T-cell (primary cell): Measurements from ENCODE around the gene BRD2. TPM values are rescaled to one million over a fixed set of nuclear protein-coding genes. Genes with fewer than 3 reads are reported as not detected.
A peak's percentile ranks its signal among the peaks of the same experiment; 100 is the strongest.

Source experiments
- ATAC-seq, 4 experiments: fragments of 200-7000 bp in 3 of 4; fragments of 150-1000 bp in 1 of 4; cut with Tn5 transposase; replicated peaks in 1 of 4; 1 replicate in 3 of 4; 2 replicates in 1 of 4; pipeline ENCODE4 v1.10.0; 2021; ENCODE audit warnings: moderate library complexity in 3 of 4, mild to moderate bottlenecking in 2 of 4, moderate number of reproducible peaks in 1 of 4
- CTCF ChIA-PET, 2 donors: fragments of 300-600 bp; sonication (Branson Sonifier 250); formaldehyde crosslinking; loops; one replicate each; lab custom pipeline; 2022; ENCODE audit warnings: antibody characterized with exemption in 2 of 2; lab: Charles Lee
- POLR2A ChIA-PET, 2 donors: fragments of 300-600 bp; sonication (Branson Sonifier 250); formaldehyde crosslinking; loops; one replicate each; lab custom pipeline; 2022; ENCODE audit warnings: antibody characterized with exemption in 2 of 2; lab: Charles Lee
- DNase-seq, 35 experiments: peaks; one replicate each; pipeline versions ENCODE4 v3.0.0 to v3.0.0-alpha.2; 2013 to 2023
- H3K27ac ChIP-seq: one replicate; pipeline ENCODE4 v1.5.1; 2013; ENCODE audit warnings: low read length
- H3K27me3 ChIP-seq, 2 experiments: replicated peaks in 1 of 2; 1 replicate in 1 of 2; 2 replicates in 1 of 2; pipeline versions ENCODE4 v1.6.1 to v1.7.0; 2013; ENCODE audit warnings: low read length in 1 of 2, mixed read lengths in 1 of 2; ENCODE audit not compliant: control insufficient read depth in 2 of 2, insufficient read depth in 2 of 2; ENCODE audit errors: extremely low read depth in 1 of 2
- H3K36me3 ChIP-seq, 2 donors: 1 replicate in 1 of 2; 2 replicates in 1 of 2; pipeline versions ENCODE4 v1.6.1 to v1.7.0; 2013; ENCODE audit warnings: low read length in 1 of 2; ENCODE audit not compliant: control insufficient read depth in 2 of 2, insufficient read depth in 1 of 2; ENCODE audit errors: extremely low read depth in 1 of 2
- H3K4me1 ChIP-seq, 2 experiments: 1 replicate in 1 of 2; 2 replicates in 1 of 2; pipeline versions ENCODE4 v1.6.1 to v1.7.0; 2013; ENCODE audit warnings: low read length in 2 of 2, mixed read lengths in 1 of 2; ENCODE audit not compliant: insufficient read depth in 2 of 2, control insufficient read depth in 1 of 2; ENCODE audit errors: extremely low read depth in 1 of 2
- H3K4me3 ChIP-seq, 2 donors: 1 replicate in 1 of 2; 2 replicates in 1 of 2; pipeline versions ENCODE4 v1.5.1 to v1.7.0; 2013; ENCODE audit warnings: mild to moderate bottlenecking in 2 of 2, low read length in 1 of 2, moderate library complexity in 1 of 2; ENCODE audit not compliant: control insufficient read depth in 1 of 2; ENCODE audit errors: extremely low read depth in 1 of 2
- H3K9me3 ChIP-seq: 2 replicates; pipeline ENCODE4 v1.7.0; 2013
- H3K27ac Mint-ChIP-seq, 2 donors: one replicate each; pipeline ENCODE4 v1.8.0; 2020 to 2021; ENCODE audit warnings: mild to moderate bottlenecking in 2 of 2, mixed read lengths in 2 of 2
- H3K27me3 Mint-ChIP-seq, 2 donors: one replicate each; pipeline ENCODE4 v1.8.0; 2021 to 2022; ENCODE audit warnings: mixed read lengths in 2 of 2
- H3K36me3 Mint-ChIP-seq: one replicate; pipeline ENCODE4 v1.8.0; 2021; ENCODE audit warnings: mixed read lengths
- H3K4me1 Mint-ChIP-seq, 3 donors: one replicate each; pipeline ENCODE4 v1.8.0; 2020 to 2022; ENCODE audit warnings: mixed read lengths in 3 of 3, mild to moderate bottlenecking in 1 of 3
- H3K4me3 Mint-ChIP-seq, 3 donors: one replicate each; pipeline ENCODE4 v1.8.0; 2020 to 2022; ENCODE audit warnings: mild to moderate bottlenecking in 3 of 3, mixed read lengths in 3 of 3, moderate library complexity in 3 of 3
- H3K9me3 Mint-ChIP-seq, 3 donors: one replicate each; pipeline ENCODE4 v1.8.0; 2020 to 2022; ENCODE audit warnings: mixed read lengths in 3 of 3
- WGBS: methylation state at CpG from one replicate; pipeline ENCODE4 v1.1.5; 2013; ENCODE audit warnings: missing lambda C conversion rate; ENCODE audit not compliant: insufficient coverage; 5-methylcytosine and 5-hydroxymethylcytosine counted together
- total RNA-seq, 35 experiments: library from RNA in 6 of 35; stranded (reverse) in 6 of 35; fragments of 120-200 nt in 1 of 35; gene quantifications; one replicate each; pipeline versions ENCODE4 v1.2.1 to v1.2.4 and lab custom pipeline; 2013 to 2026

The BRD2 gene
- total RNA-seq, 5 donors from 2014 or later (not counting 1 experiment from before 2014, with no cell fraction given) = 320 to 383 (median 358) TPM

DNA sequence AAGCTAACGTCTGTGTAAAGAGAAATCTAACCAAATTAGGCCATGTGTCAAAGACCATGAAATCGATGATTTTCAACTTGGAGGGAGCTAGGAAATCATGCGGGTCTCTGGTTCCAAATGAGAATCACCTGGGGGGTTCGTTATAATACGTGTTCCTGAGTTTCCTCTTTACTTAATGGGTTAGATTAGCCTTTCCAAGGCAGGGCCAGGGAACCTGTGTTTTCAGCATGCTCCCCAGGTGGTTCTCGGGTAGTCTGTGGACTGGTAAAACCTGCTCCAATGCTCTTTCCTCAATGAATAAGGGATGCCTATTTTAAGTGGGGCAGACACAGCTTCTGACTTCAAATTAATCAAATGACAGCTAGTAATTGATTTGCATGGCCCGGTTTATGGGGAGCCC lies 42.0 kb downstream of the BRD2 start:
- ATAC-seq = no peak
- WGBS = no CpG with 5 or more reads among the region's 7 CpGs
- no peak for DNase-seq
- Histone ChIP-seq H3K36me3 (no peaks in the 10 kb centered on the region), H3K4me1 (peaks cover 0 to 29% of the 10 kb centered on the region in 2 experiments), H3K4me3 (no peak overlapping the region), H3K9me3 (no peaks in the 10 kb centered on the region), H3K27ac (no peak overlapping the region), H3K27me3 (peaks cover 0 to 15% of the 10 kb centered on the region in 2 experiments)
- ChIA-PET POLR2A (interaction anchor here in 1 of 2 donors (0.7 kb wide), 1 partner anchor 262 kb away, joined by 3 read pairs; the partner anchor contains the start of gene RPS18), CTCF (interaction anchor here in 1 of 2 donors (0.6 kb wide), 1 partner anchor 1055 kb away, joined by 3 read pairs; no protein-coding TSS in a partner anchor)
- H3K27ac Mint-ChIP-seq = no peak overlapping the region
- peaks cover 7 to 13% of the 10 kb centered on the region in 2 donors for H3K27me3 Mint-ChIP-seq
- no peaks in the 10 kb centered on the region for H3K36me3 Mint-ChIP-seq
- no peaks in the 10 kb centered on the region for H3K9me3 Mint-ChIP-seq
- peaks cover 15 to 26% (median 23%) of the 10 kb centered on the region in 3 donors for H3K4me1 Mint-ChIP-seq
- H3K4me3 Mint-ChIP-seq = no peak overlapping the region

GRCh38 chr6:33013608-33014007 lies 45.2 kb downstream of the BRD2 start:
- peaks cover 7 to 13% of the 10 kb centered on the region in 2 donors for H3K27me3 Mint-ChIP-seq
- H3K4me3 Mint-ChIP-seq = no peak overlapping the region
- CTCF ChIA-PET = interaction anchor here in 1 of 2 donors (1.0 to 1.3 kb wide), 3 partner anchors 59 to 235 kb away, joined by 3 to 4 read pairs (median 3); partner anchors contain the start of gene HLA-DPB1
- H3K9me3 Mint-ChIP-seq = no peaks in the 10 kb centered on the region
- no peak overlapping the region for H3K27ac Mint-ChIP-seq
- peaks cover 13 to 34% (median 28%) of the 10 kb centered on the region in 3 donors for H3K4me1 Mint-ChIP-seq
- Histone ChIP-seq H3K4me3 (no peak overlapping the region), H3K27me3 (peaks cover 0 to 19% of the 10 kb centered on the region in 2 experiments), H3K27ac (no peak overlapping the region), H3K4me1 (peaks cover 0 to 23% of the 10 kb centered on the region in 2 experiments), H3K36me3 (no peaks in the 10 kb centered on the region), H3K9me3 (no peaks in the 10 kb centered on the region)
- no peak for ATAC-seq
- POLR2A ChIA-PET = interaction anchor here (0.8 to 1.2 kb wide), 2 partner anchors 65 to 382 kb away, joined by 3 to 4 read pairs; no protein-coding TSS in a partner anchor
- WGBS = 50% methylated on average over 2 of the region's 4 CpGs
- H3K36me3 Mint-ChIP-seq = no peaks in the 10 kb centered on the region
- DNase-seq = no peak

DNA sequence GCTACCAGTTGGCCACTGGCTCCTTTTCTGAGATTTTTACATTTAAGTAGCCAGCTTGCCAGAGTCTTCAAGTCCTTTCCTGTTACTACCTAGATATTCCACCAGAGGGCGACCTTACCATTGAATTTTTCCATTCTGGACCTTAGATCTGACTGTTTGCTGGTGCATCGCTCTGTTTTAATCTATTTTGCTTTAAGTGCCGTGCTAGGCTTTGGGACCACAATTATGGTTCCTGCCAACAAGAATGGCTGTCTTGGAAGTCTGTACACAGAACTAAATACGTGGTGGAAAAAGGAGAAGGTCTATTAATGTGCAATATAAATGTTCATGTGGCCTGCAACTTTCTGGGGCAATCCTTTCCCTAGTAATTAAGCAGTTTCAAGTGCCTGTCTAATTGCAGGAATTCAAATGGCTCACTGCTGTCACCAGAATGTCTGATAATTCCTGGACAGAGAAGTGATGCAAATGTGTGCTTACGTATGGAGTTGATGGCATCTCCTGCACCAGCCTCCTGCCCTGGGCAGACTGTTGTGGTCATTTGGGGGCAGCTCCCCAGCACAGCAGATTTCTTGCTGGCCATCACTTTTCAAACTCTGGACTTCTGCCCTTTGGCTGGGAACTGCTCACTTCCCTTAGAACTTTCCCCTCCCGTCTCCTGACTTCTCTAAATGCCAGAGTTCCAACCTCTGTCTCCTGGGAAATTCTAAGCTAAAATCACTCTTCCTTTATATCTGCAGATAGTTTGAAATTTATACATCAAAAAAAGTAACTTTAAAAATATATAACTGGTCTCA lies 46.6 kb downstream of the BRD2 start:
- Mint-ChIP-seq H3K27ac (no peak overlapping the region), H3K4me3 (no peak overlapping the region), H3K4me1 (peaks cover 10 to 38% (median 30%) of the 10 kb centered on the region in 3 donors), H3K27me3 (peaks cover 7 to 10% of the 10 kb centered on the region in 2 donors), H3K9me3 (no peaks in the 10 kb centered on the region), H3K36me3 (no peaks in the 10 kb centered on the region)
- DNase-seq (peak in 23 of 35 experiments; percentile 12 to 89 (median 45)), ATAC-seq (peak; percentile 63 to 80 (median 74))
- Histone ChIP-seq H3K4me1 (peaks cover 0 to 16% of the 10 kb centered on the region in 2 experiments), H3K36me3 (no peaks in the 10 kb centered on the region), H3K9me3 (no peaks in the 10 kb centered on the region), H3K27me3 (peaks cover 0 to 17% of the 10 kb centered on the region in 2 experiments), H3K4me3 (no peak overlapping the region), H3K27ac (no peak overlapping the region)
- WGBS = 33% methylated on average over 3 of the region's 6 CpGs
- ChIA-PET CTCF (interaction anchor here in 1 of 2 donors (1.0 to 1.3 kb wide), 6 partner anchors 57 to 234 kb away, joined by 3 to 16 read pairs (median 5); partner anchors contain the start of gene HLA-DPB1), POLR2A (no interaction called here)

GRCh38 chr6:33015798-33016197 lies 47.4 kb downstream of the BRD2 start:
- ATAC-seq (no peak), DNase-seq (no peak)
- Histone ChIP-seq H3K4me3 (no peak overlapping the region), H3K27me3 (peaks cover 0 to 16% of the 10 kb centered on the region in 2 experiments), H3K36me3 (no peaks in the 10 kb centered on the region), H3K9me3 (no peaks in the 10 kb centered on the region), H3K4me1 (peaks cover 0 to 12% of the 10 kb centered on the region in 2 experiments), H3K27ac (no peak overlapping the region)
- Mint-ChIP-seq H3K27ac (no peak overlapping the region), H3K27me3 (peaks cover 7 to 10% of the 10 kb centered on the region in 2 donors), H3K9me3 (no peaks in the 10 kb centered on the region), H3K4me1 (peaks cover 10 to 44% (median 34%) of the 10 kb centered on the region in 3 donors), H3K36me3 (no peaks in the 10 kb centered on the region), H3K4me3 (no peak overlapping the region)
- CTCF ChIA-PET = interaction anchor here in 1 of 2 donors (1.4 kb wide), 1 partner anchor 83 kb away, joined by 3 read pairs; no protein-coding TSS in a partner anchor
- POLR2A ChIA-PET = no interaction called here
- whole genome bisulfite sequencing = 91% methylated on average over 9 of the region's 11 CpGs

GRCh38 chr6:33017018-33017417 lies 48.6 kb downstream of the BRD2 start:
- Mint-ChIP-seq H3K4me1 (peaks cover 10 to 41% (median 34%) of the 10 kb centered on the region in 3 donors), H3K27me3 (peaks cover 7 to 10% of the 10 kb centered on the region in 2 donors), H3K4me3 (no peak overlapping the region), H3K9me3 (no peaks in the 10 kb centered on the region), H3K36me3 (no peaks in the 10 kb centered on the region), H3K27ac (peak overlapping the region in 1 of 2 donors; percentile 54)
- DNase-seq = no peak
- ChIA-PET POLR2A (no interaction called here), CTCF (interaction anchor here (0.6 to 1.4 kb wide), 5 partner anchors 12 to 84 kb away, joined by 3 read pairs; no protein-coding TSS in a partner anchor)
- 56% methylated on average over 2 of the region's 4 CpGs for WGBS
- Histone ChIP-seq H3K36me3 (no peaks in the 10 kb centered on the region), H3K4me3 (no peak overlapping the region), H3K27me3 (peaks cover 0 to 16% of the 10 kb centered on the region in 2 experiments), H3K4me1 (peaks cover 0 to 12% of the 10 kb centered on the region in 2 experiments), H3K9me3 (no peaks in the 10 kb centered on the region), H3K27ac (no peak overlapping the region)
- ATAC-seq = no peak

DNA sequence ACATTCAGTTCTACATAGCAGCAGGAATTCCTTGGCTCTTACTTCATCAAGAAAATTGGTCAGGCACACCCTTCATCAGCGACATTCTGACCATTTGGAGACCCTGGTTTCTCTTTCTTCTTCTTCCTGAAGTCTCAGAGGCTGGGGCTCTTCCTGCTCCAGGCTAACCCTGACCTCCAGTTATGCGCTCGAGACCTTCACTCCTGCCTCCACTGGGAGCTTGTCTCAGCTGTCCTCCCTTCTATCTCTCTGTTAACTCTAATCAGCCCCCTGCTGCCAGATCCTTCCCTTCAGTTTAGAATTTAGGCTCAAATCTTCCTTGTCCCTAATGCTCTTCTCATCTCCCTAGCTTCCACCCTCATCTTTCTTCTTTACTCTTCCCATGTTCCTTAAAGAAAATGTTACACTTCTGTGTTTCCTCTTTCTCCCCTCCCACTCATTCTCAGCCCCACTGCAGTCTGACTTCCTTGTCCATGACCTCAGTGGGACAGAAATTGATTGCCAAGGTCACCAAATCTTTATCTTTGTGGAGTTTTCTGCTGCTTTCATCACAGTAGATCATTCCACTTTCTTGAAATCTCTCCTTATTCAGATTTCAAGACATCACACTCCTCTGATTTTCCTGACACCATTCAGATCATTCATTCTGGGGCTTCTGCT lies 49.4 kb downstream of the BRD2 start:
- ATAC-seq (no peak), DNase-seq (no peak)
- Mint-ChIP-seq H3K4me1 (peaks cover 10 to 41% (median 34%) of the 10 kb centered on the region in 3 donors), H3K27ac (peak overlapping the region in 1 of 2 donors; percentile 70), H3K9me3 (no peaks in the 10 kb centered on the region), H3K4me3 (no peak overlapping the region), H3K27me3 (peaks cover 7 to 10% of the 10 kb centered on the region in 2 donors), H3K36me3 (no peaks in the 10 kb centered on the region)
- H3K36me3 ChIP-seq = no peaks in the 10 kb centered on the region
- ChIA-PET CTCF (interaction anchor here in 1 of 2 donors (0.6 to 2.1 kb wide), 4 partner anchors 55 to 231 kb away, joined by 3 to 10 read pairs (median 4); partner anchors contain the start of gene HLA-DPA1), POLR2A (no interaction called here)
- WGBS = 84% methylated on average over 3 of the region's 3 CpGs
- H3K4me1 ChIP-seq = peaks cover 0 to 12% of the 10 kb centered on the region in 2 experiments
- peak overlapping the region; percentile 38 for H3K27ac ChIP-seq
- peaks cover 0 to 16% of the 10 kb centered on the region in 2 experiments for H3K27me3 ChIP-seq
- H3K4me3 ChIP-seq = no peak overlapping the region
- no peaks in the 10 kb centered on the region for H3K9me3 ChIP-seq
